ENCODE measurements around the gene HGF.

DNA sequence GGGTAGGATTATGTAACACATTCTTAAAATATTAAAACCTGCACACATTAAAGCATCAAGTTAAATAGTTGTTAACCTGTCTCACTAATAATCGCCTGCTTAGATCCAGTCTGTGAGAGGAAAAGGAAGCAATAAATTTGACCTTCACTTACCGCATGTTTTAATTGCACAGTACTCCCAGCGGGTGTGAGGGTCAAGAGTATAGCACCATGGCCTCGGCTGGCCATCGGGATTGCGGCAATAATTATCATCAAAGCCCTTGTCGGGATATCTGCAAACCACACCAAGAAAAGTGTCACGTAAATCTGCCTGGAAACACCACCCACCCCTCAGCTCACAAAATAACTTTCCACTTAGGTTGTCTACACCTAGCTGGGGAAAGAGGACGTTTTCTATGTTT lies 26.6 kb downstream of the HGF start:
- TF ChIP-seq, protein P1, sequence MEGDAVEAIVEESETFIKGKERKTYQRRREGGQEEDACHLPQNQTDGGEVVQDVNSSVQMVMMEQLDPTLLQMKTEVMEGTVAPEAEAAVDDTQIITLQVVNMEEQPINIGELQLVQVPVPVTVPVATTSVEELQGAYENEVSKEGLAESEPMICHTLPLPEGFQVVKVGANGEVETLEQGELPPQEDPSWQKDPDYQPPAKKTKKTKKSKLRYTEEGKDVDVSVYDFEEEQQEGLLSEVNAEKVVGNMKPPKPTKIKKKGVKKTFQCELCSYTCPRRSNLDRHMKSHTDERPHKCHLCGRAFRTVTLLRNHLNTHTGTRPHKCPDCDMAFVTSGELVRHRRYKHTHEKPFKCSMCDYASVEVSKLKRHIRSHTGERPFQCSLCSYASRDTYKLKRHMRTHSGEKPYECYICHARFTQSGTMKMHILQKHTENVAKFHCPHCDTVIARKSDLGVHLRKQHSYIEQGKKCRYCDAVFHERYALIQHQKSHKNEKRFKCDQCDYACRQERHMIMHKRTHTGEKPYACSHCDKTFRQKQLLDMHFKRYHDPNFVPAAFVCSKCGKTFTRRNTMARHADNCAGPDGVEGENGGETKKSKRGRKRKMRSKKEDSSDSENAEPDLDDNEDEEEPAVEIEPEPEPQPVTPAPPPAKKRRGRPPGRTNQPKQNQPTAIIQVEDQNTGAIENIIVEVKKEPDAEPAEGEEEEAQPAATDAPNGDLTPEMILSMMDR (conservative IDR thresholded peaks at IDR 0.05; ENCODE audit: low read length), result no peak
- TF ChIP-seq EZH2phosphoT487 (IDR thresholded peaks at IDR 0.05; ENCODE audit: borderline replicate concordance, low read depth, low read length), result no peak
